Skeletal muscle satellite cell (primary cell): ENCODE measurements around the gene DTD1.
"Not testable (repeated sequence)": the region's sequence is repeated elsewhere in the genome, so short reads cannot be mapped to it uniquely, and the experiment has no call there.

Experiments
- H3K27me3 ChIP-seq: 2 replicates; pipeline ENCODE4 v1.7.0; 2013; ENCODE audit warnings: low read length; ENCODE audit not compliant: control insufficient read depth, insufficient read depth
- H3K36me3 ChIP-seq: 2 replicates; pipeline ENCODE4 v1.7.0; 2013; ENCODE audit warnings: mild to moderate bottlenecking, control low read depth, low read length; ENCODE audit not compliant: insufficient read depth
- H3K4me1 ChIP-seq: 2 replicates; pipeline ENCODE4 v1.7.0; 2013; ENCODE audit warnings: low read length; ENCODE audit not compliant: control insufficient read depth, insufficient read depth
- H3K4me2 ChIP-seq: 2 replicates; pipeline ENCODE4 v1.7.0; 2013; ENCODE audit warnings: mild to moderate bottlenecking, low read length
- H3K4me3 ChIP-seq: 2 replicates; pipeline ENCODE4 v1.7.0; 2013; ENCODE audit warnings: low read length
- H3K9ac ChIP-seq: 2 replicates; pipeline ENCODE4 v1.7.0; 2013; ENCODE audit warnings: mild to moderate bottlenecking, low read depth, low read length, moderate library complexity
- H3K9me3 ChIP-seq: replicated peaks from 2 replicates; pipeline ENCODE4 v1.7.0; 2013; ENCODE audit warnings: mild to moderate bottlenecking, control low read depth, low read length

The DTD1 gene

GRCh38 chr20:18780385-18781130 is 192.7 kb downstream of the DTD1 start:
- H3K9ac ChIP-seq, result no peak overlapping the region
- no peaks in the 10 kb centered on the region for H3K36me3 ChIP-seq
- H3K4me1 ChIP-seq, result no peaks in the 10 kb centered on the region
- no peaks in the 10 kb centered on the region for H3K9me3 ChIP-seq
- no peak overlapping the region for H3K4me2 ChIP-seq
- peaks cover 12% of the 10 kb centered on the region for H3K27me3 ChIP-seq
- no peak overlapping the region for H3K4me3 ChIP-seq

- no peak overlapping the region for H3K9ac ChIP-seq
- H3K9me3 ChIP-seq, result no peaks in the 10 kb centered on the region
- H3K4me3 ChIP-seq, result no peak overlapping the region
- no peaks in the 10 kb centered on the region for H3K4me1 ChIP-seq
- no peak overlapping the region for H3K4me2 ChIP-seq
- H3K36me3 ChIP-seq, result no peaks in the 10 kb centered on the region
- peaks cover 14% of the 10 kb centered on the region for H3K27me3 ChIP-seq
These were observed 193.7 kb downstream of the DTD1 start for GRCh38 chr20:18781509-18781908.

GRCh38 chr20:18783385-18783959 is 195.6 kb downstream of the DTD1 start:
- Histone ChIP-seq H3K27me3 (peaks cover 14% of the 10 kb centered on the region), H3K9me3 (no peaks in the 10 kb centered on the region), H3K4me1 (no peaks in the 10 kb centered on the region), H3K36me3 (no peaks in the 10 kb centered on the region), H3K4me2 (no peak overlapping the region), H3K4me3 (no peak overlapping the region), H3K9ac (no peak overlapping the region)

GRCh38 chr20:18787046-18787445 is 199.2 kb downstream of the DTD1 start:
- peaks cover 26% of the 10 kb centered on the region for H3K27me3 ChIP-seq
- not testable (repeated sequence) for H3K4me1 ChIP-seq, H3K4me3 ChIP-seq, H3K9me3 ChIP-seq, H3K4me2 ChIP-seq, H3K36me3 ChIP-seq, H3K9ac ChIP-seq

GRCh38 chr20:18788021-18788420 is 200.2 kb downstream of the DTD1 start:
- no peaks in the 10 kb centered on the region for H3K4me1 ChIP-seq
- H3K4me3 ChIP-seq, result no peak overlapping the region
- H3K27me3 ChIP-seq, result peaks cover 21% of the 10 kb centered on the region
- H3K9ac ChIP-seq, result no peak overlapping the region
- H3K9me3 ChIP-seq, result no peaks in the 10 kb centered on the region
- no peak overlapping the region for H3K4me2 ChIP-seq
- H3K36me3 ChIP-seq, result no peaks in the 10 kb centered on the region

- Histone ChIP-seq H3K27me3 (peaks cover 12% of the 10 kb centered on the region), H3K36me3 (no peaks in the 10 kb centered on the region), H3K4me2 (no peak overlapping the region), H3K4me3 (no peak overlapping the region), H3K4me1 (peaks cover 4% of the 10 kb centered on the region), H3K9ac (no peak overlapping the region), H3K9me3 (no peaks in the 10 kb centered on the region)
These were observed 202.9 kb downstream of the DTD1 start for GRCh38 chr20:18790787-18791186.

GRCh38 chr20:18793625-18794427 is 206.0 kb downstream of the DTD1 start:
- Histone ChIP-seq H3K4me1 (peaks cover 4% of the 10 kb centered on the region), H3K4me2 (peak overlapping the region; percentile 86), H3K9me3 (no peaks in the 10 kb centered on the region), H3K9ac (peak overlapping the region; percentile 90), H3K27me3 (peaks cover 9% of the 10 kb centered on the region), H3K36me3 (no peaks in the 10 kb centered on the region), H3K4me3 (peak overlapping the region; percentile 89)

- peak overlapping the region; percentile 89 for H3K4me3 ChIP-seq
- H3K9ac ChIP-seq, result peak overlapping the region; percentile 90
These were observed 206.6 kb downstream of the DTD1 start for GRCh38 chr20:18794428-18794787.

GRCh38 chr20:18795366-18795765 is 207.5 kb downstream of the DTD1 start:
- Histone ChIP-seq H3K9ac (no peak overlapping the region), H3K4me2 (no peak overlapping the region), H3K9me3 (no peaks in the 10 kb centered on the region), H3K4me3 (no peak overlapping the region), H3K36me3 (no peaks in the 10 kb centered on the region), H3K4me1 (peaks cover 4% of the 10 kb centered on the region), H3K27me3 (peaks cover 4% of the 10 kb centered on the region)

More at GRCh38 chr20:18794428-18794787, 206.6 kb downstream of the DTD1 start:
- Histone ChIP-seq H3K4me1 (peaks cover 4% of the 10 kb centered on the region), H3K36me3 (no peaks in the 10 kb centered on the region), H3K4me2 (peak overlapping the region; percentile 86), H3K9me3 (no peaks in the 10 kb centered on the region), H3K27me3 (peaks cover 8% of the 10 kb centered on the region)

GRCh38 chr20:18796282-18796833 is 208.5 kb downstream of the DTD1 start:
- Histone ChIP-seq H3K4me3 (no peak overlapping the region), H3K36me3 (no peaks in the 10 kb centered on the region), H3K27me3 (no peaks in the 10 kb centered on the region), H3K4me1 (peaks cover 4% of the 10 kb centered on the region), H3K9me3 (no peaks in the 10 kb centered on the region), H3K4me2 (no peak overlapping the region), H3K9ac (no peak overlapping the region)

GRCh38 chr20:18801516-18801915 is 213.7 kb downstream of the DTD1 start:
- Histone ChIP-seq H3K4me2 (no peak overlapping the region), H3K4me3 (no peak overlapping the region), H3K9ac (no peak overlapping the region), H3K9me3 (no peaks in the 10 kb centered on the region), H3K36me3 (no peaks in the 10 kb centered on the region), H3K27me3 (peaks cover 3% of the 10 kb centered on the region), H3K4me1 (no peaks in the 10 kb centered on the region)
